Thoracic aorta (tissue), 2 donors: ENCODE measurements around the gene RBFOX2. TPM values are rescaled to one million over a fixed set of nuclear protein-coding genes. Genes with fewer than 3 reads are reported as not detected.
A peak's percentile ranks its signal among the peaks of the same experiment; 100 is the strongest.

ENCODE experiments used
- ATAC-seq: fragments of 150-250 bp; one replicate; pipeline ENCODE4 v1.8.0; 2017; ENCODE audit warnings: low read depth; ENCODE audit not compliant: insufficient number of reproducible peaks, low FRiP score
- DNase-seq: peaks from one replicate; pipeline ENCODE4 v3.0.0-alpha.2; 2020; ENCODE audit warnings: low spot score
- H3K27ac ChIP-seq, 2 donors: fragments of 200-600 bp; sonication (generic); 1 replicate in 1 of 2; 2 replicates in 1 of 2; pipeline ENCODE4 v1.5.1; 2016; ENCODE audit warnings: mild to moderate bottlenecking in 2 of 2, moderate library complexity in 2 of 2
- H3K27me3 ChIP-seq: fragments of 200-600 bp; sonication (generic); replicated peaks from 2 replicates; pipeline ENCODE4 v1.6.0; 2016; ENCODE audit warnings: mild to moderate bottlenecking; ENCODE audit not compliant: insufficient read depth
- H3K36me3 ChIP-seq: fragments of 200-600 bp; sonication (generic); one replicate; pipeline ENCODE4 v1.5.1; 2016
- H3K4me1 ChIP-seq, 2 donors: fragments of 200-600 bp; sonication (generic); 1 replicate in 1 of 2; 2 replicates in 1 of 2; pipeline versions ENCODE4 v1.5.1 to v1.6.0; 2016; ENCODE audit warnings: low read depth in 2 of 2, mild to moderate bottlenecking in 1 of 2; ENCODE audit not compliant: control insufficient read depth in 1 of 2
- H3K4me3 ChIP-seq: fragments of 200-600 bp; sonication (generic); 2 replicates; pipeline ENCODE4 v1.5.1; 2016; ENCODE audit warnings: mild to moderate bottlenecking
- H3K9me3 ChIP-seq: fragments of 200-600 bp; sonication (generic); 2 replicates; pipeline ENCODE4 v1.5.1; 2016
- CTCF ChIP-seq: fragments of 200-600 bp; sonication (generic); IDR thresholded peaks from one replicate; pipeline ENCODE4 v1.5.1; 2019; ENCODE audit warnings: antibody characterized with exemption
- total RNA-seq, 2 donors: library from RNA; depleted of rRNA; stranded (reverse); fragments of >200 nt; gene quantifications; one replicate each; pipeline versions ENCODE4 v1.1.0 to v1.2.3, GENCODE V29; 2016

RBFOX2 gene
- total RNA-seq, 2 donors from 2014 or later: 117 to 143 TPM

DNA sequence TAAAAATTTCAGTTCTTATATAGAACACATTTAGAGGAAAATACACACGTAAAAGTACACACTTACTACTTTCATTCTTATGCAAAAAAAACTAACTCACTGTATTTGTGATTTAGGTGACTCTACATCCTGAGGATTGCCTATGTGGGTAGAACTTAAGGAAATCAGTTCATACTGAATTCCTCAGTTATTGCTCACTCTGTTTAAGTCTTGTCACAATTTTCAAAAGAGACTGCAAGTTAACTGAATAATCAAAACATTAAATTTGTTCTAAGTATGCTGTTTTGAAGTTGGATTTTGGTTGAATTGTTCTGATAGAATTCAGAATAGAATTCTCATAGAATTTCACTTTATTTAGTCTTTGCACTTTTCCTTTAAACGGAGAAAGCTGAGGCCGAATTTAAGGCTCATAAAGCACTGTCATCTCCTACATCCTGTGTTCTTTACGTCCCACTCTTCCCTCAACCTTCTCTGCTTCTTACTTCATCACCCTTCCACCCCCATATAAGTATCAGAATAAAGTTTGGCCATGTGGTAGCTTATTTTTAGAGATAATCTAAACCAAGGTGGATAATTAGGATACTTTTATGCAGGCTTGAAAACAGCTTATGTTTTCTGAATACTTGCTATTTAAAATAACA is 251.2 kb downstream of the RBFOX2 start:
- peaks cover 20 to 64% of the 10 kb centered on the region in 2 donors for H3K4me1 ChIP-seq

DNA sequence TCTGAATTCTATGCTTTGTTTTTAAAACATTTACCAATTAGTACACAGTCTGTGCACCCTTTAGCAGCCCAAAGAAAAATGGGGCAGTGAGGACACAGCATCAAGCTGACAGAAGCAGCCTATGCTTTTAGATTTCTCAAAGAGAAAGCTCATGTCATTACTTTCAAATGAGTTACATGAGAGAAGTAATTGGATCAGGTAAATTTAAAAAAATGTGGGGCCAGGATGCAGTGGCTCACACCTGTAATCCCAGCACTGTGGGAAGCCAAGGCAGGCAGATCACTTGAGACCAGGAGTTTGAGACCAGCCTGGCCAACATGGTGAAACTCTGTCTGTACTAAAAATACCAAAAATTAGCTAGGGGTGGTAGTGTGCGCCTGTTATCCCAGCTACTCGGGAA is 253.3 kb downstream of the RBFOX2 start:
- Histone ChIP-seq H3K36me3 (peaks cover 6% of the 10 kb centered on the region), H3K27me3 (no peaks in the 10 kb centered on the region), H3K4me3 (no peak overlapping the region), H3K27ac (peak overlapping the region in 1 of 2 donors; percentile 1), H3K4me1 (peaks cover 5 to 49% of the 10 kb centered on the region in 2 donors), H3K9me3 (no peaks in the 10 kb centered on the region)
- ATAC-seq (no peak), DNase-seq (no peak)
- no peak for TF ChIP-seq CTCF

More for the DNA sequence above, 251.2 kb downstream of the RBFOX2 start:
- Histone ChIP-seq H3K27ac (peak overlapping the region; percentile 24 to 83), H3K36me3 (no peaks in the 10 kb centered on the region), H3K27me3 (no peaks in the 10 kb centered on the region), H3K9me3 (no peaks in the 10 kb centered on the region), H3K4me3 (no peak overlapping the region)
- ATAC-seq (no peak), DNase-seq (no peak)
- TF ChIP-seq CTCF: no peak

DNA sequence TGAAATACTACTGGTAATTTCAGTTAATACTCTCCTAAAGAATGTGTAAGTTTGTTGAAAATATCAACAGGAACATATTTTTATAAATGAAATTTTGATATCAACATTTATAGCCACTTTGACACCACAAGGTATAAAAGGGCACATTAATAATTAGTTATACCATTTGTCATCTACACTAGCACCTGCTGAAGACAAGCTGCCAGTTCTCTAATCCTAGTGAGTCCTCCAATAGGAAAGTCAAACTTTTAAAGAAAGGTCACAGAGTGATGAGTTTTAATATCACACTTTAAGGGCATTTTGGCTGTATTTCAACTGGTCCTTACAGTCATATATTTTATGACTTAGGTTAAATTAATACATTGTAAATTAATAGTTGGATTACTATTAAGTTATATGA is 258.6 kb downstream of the RBFOX2 start:
- H3K4me3 ChIP-seq: no peak overlapping the region
- no peak for ATAC-seq
- H3K36me3 ChIP-seq: peaks cover 6% of the 10 kb centered on the region
- TF ChIP-seq CTCF: no peak
- no peak overlapping the region for H3K27ac ChIP-seq
- no peaks in the 10 kb centered on the region for H3K27me3 ChIP-seq
- no peak for DNase-seq
- no peaks in the 10 kb centered on the region for H3K9me3 ChIP-seq
- H3K4me1 ChIP-seq: peaks cover 0 to 2% of the 10 kb centered on the region in 2 donors

DNA sequence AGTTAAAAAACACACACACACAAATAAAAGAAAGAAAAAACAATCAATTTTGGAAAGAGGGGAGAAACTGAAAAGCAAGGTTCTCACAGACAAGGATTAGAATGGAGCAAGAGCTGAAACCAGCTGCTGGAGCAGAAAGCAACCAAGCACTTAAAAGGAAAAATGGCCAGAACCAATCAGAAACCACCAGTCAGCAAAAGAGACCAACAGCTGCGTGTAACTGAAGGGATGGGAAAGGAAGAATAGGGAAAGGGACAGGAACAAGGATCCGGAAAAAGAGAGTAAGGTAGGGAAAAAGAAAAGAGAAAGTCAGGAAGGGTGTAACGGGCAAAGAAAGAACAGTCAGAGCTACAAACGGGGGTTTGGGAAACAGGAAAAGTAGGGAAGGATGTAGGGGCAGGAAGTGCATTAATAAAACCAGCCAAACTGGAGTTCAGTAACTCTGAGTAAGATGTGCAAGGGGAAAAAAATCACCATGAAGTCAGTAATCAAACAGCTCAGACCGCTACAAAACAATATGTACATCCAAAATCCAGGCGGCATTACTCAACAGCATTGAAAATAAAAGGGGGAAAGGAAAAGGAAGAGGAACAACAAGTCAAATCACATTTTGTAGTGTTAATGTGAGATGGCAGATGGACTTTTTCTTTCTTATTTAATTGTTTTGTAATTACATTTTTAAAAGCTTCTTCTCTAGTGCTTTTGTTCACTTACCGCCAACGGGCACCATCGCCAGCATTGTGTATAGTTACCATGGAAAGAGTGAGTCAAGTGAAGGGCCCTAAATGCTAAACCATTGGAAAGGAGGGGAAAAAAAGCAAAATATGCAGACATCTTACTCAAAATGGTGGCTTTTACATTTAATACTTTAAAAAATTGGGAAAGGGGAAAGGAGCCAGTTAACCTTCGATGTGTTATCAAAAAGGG is 261.7 kb downstream of the RBFOX2 start:
- Histone ChIP-seq H3K9me3 (no peaks in the 10 kb centered on the region), H3K4me3 (peak overlapping the region; percentile 32), H3K27ac (peak overlapping the region; percentile 10 to 19), H3K36me3 (peaks cover 6% of the 10 kb centered on the region), H3K4me1 (no peaks in the 10 kb centered on the region), H3K27me3 (no peaks in the 10 kb centered on the region)
- TF ChIP-seq CTCF: no peak
- DNase-seq (no peak), ATAC-seq (no peak)

GRCh38 chr22:35761037-35761436 is 267.6 kb downstream of the RBFOX2 start:
- H3K9me3 ChIP-seq: no peaks in the 10 kb centered on the region
- H3K27ac ChIP-seq: no peak overlapping the region
- no peak for TF ChIP-seq CTCF
- no peak overlapping the region for H3K4me3 ChIP-seq
- DNase-seq (no peak), ATAC-seq (no peak)
- H3K27me3 ChIP-seq: no peaks in the 10 kb centered on the region
- H3K36me3 ChIP-seq: no peaks in the 10 kb centered on the region
- no peaks in the 10 kb centered on the region for H3K4me1 ChIP-seq
